GM21360 (cell line): ENCODE measurements around the gene CYRIA.

Experiments
- ATAC-seq: cut with Tn5 transposase; IDR thresholded peaks from one replicate; pipeline ENCODE4 v1.9.1; 2021; ENCODE audit warnings: mild to moderate bottlenecking, moderate library complexity; ENCODE audit not compliant: unreplicated experiment

The CYRIA gene

GRCh38 chr2:16652296-16653082, 13.1 kb downstream of the CYRIA start:
- ATAC-seq, result no peak

GRCh38 chr2:16650287-16651249, 15.1 kb downstream of the CYRIA start:
- ATAC-seq, result no peak

- no peak for ATAC-seq
Observed at GRCh38 chr2:16649353-16650286, 16.0 kb downstream of the CYRIA start.

GRCh38 chr2:16647992-16648617, 17.5 kb downstream of the CYRIA start:
- ATAC-seq, result no peak

GRCh38 chr2:16645775-16646559, 19.7 kb downstream of the CYRIA start:
- no peak for ATAC-seq

GRCh38 chr2:16645088-16645487, 20.5 kb downstream of the CYRIA start:
- ATAC-seq, result no peak

- no peak for ATAC-seq
Observed at GRCh38 chr2:16644221-16644925, 21.3 kb downstream of the CYRIA start.

GRCh38 chr2:16643099-16643498, 22.5 kb downstream of the CYRIA start:
- no peak for ATAC-seq

GRCh38 chr2:16642088-16642487, 23.5 kb downstream of the CYRIA start:
- no peak for ATAC-seq

GRCh38 chr2:16641509-16641908, 24.1 kb downstream of the CYRIA start:
- no peak for ATAC-seq

GRCh38 chr2:16640867-16641266, 24.8 kb downstream of the CYRIA start:
- no peak for ATAC-seq

GRCh38 chr2:16640001-16640700, 25.5 kb downstream of the CYRIA start:
- ATAC-seq, result no peak

GRCh38 chr2:16639431-16639830, 26.2 kb downstream of the CYRIA start:
- ATAC-seq, result no peak

GRCh38 chr2:16638946-16639345, 26.7 kb downstream of the CYRIA start:
- no peak for ATAC-seq

- ATAC-seq, result no peak
Observed at GRCh38 chr2:16637304-16637703, 28.3 kb downstream of the CYRIA start.

- ATAC-seq, result no peak
Observed at GRCh38 chr2:16635791-16636699, 29.6 kb downstream of the CYRIA start.
